DOHH2 (cell line): ENCODE data around the gene SRR.

Source experiments
- EZH2phosphoT487 ChIP-seq: fragments of 200-600 bp; sonication (generic); IDR thresholded peaks from 2 replicates; pipeline ENCODE4 v1.6.1; 2017; ENCODE audit warnings: borderline replicate concordance, mild to moderate bottlenecking, antibody characterized with exemption, low read length, moderate library complexity, mixed read lengths
- TF ChIP-seq, protein P1 (sequence below): fragments of 200-600 bp; sonication (generic); IDR thresholded peaks from one replicate; pipeline ENCODE4 v1.5.1; 2014; ENCODE audit warnings: antibody characterized with exemption, mild to moderate bottlenecking, low read depth, low read length; ENCODE audit not compliant: poor library complexity, severe bottlenecking

DNA sequence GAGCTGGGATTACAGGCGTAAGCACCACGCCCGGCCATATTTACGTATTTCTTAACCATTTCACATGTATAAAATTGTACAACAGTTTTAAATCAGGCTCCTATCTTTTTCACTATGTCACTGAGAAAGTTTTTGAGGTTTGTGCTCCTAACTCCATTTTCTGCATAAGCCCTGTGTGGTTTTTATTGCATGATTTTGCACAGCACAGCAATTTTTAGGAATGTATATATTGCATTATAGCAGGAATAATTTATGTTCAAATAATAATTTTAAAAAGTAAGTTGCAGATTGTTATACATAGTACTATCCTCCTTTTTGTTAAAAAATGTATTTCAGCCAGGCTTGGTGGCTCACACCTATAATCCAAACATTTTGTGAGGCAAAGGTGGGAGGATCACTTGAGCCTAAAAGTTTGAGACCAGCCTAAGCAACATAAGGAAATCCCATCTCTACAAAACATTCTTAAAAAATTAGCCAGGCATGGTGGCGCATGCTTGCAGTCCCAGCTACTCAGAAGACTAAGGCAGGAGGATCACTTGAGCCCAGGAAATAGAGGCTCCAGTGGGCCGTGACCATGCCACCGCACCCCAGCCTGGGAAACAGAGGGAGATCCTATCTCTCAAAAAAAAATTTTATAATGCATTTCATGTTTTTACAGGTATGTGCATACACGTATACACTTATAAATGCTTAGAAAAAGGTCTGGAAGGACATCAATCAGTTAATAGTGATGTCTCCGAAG is 26.1 kb upstream of the SRR start:
- TF ChIP-seq, protein P1, sequence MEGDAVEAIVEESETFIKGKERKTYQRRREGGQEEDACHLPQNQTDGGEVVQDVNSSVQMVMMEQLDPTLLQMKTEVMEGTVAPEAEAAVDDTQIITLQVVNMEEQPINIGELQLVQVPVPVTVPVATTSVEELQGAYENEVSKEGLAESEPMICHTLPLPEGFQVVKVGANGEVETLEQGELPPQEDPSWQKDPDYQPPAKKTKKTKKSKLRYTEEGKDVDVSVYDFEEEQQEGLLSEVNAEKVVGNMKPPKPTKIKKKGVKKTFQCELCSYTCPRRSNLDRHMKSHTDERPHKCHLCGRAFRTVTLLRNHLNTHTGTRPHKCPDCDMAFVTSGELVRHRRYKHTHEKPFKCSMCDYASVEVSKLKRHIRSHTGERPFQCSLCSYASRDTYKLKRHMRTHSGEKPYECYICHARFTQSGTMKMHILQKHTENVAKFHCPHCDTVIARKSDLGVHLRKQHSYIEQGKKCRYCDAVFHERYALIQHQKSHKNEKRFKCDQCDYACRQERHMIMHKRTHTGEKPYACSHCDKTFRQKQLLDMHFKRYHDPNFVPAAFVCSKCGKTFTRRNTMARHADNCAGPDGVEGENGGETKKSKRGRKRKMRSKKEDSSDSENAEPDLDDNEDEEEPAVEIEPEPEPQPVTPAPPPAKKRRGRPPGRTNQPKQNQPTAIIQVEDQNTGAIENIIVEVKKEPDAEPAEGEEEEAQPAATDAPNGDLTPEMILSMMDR, result no peak
- TF ChIP-seq EZH2phosphoT487, result no peak
